GM18505 (cell line): ENCODE results near the gene PAQR4.

Experiments used
- ATAC-seq: cut with Tn5 transposase; IDR thresholded peaks from one replicate; pipeline ENCODE4 v1.9.1; 2021; ENCODE audit not compliant: unreplicated experiment
- POLR2A ChIP-seq: IDR thresholded peaks from 4 replicates; pipeline ENCODE4 v1.6.1; 2011; ENCODE audit warnings: borderline replicate concordance; ENCODE audit not compliant: insufficient read depth, insufficient read length; ENCODE audit errors: extremely low read depth

PAQR4 gene

GRCh38 chr16:2966043-2966807 lies 2.9 kb upstream of the PAQR4 start:
- ATAC-seq = no peak

DNA sequence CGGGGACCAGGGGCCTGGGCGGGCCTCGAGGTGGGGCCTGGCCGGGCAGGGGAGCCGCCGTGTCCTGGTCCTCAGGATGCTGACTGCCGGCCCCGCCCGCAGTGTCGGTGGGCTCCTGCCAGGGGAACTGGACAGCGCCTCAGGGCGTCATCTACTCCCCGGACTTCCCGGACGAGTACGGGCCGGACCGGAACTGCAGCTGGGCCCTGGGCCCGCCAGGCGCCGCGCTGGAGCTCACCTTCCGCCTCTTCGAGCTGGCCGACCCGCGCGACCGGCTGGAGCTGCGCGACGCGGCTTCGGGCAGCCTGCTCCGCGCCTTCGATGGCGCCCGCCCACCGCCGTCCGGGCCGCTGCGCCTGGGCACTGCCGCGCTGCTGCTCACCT lies 2.3 kb upstream of the PAQR4 start:
- no peak for ATAC-seq
- TF ChIP-seq POLR2A = no peak

More at GRCh38 chr16:2966043-2966807, 2.9 kb upstream of the PAQR4 start:
- TF ChIP-seq POLR2A = no peak

DNA sequence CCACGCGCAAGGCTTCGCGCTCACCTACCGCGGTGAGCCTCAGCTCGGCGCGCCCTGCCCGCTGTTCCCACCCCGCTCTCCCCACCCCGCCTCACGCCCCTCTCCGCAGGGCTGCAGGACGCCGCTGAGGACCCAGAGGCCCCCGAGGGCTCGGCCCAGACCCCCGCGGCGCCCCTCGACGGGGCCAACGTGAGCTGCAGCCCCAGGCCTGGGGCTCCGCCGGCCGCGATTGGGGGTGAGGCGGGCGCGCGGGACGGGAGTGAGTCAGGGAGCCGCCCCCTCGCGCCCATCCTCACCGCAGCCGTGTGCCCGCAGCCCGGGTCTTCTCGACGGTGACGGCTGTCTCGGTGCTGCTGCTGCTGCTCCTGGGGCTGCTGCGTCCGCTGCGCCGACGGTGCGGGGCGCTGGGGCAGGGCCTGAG lies 1.9 kb upstream of the PAQR4 start:
- ATAC-seq = no peak
- no peak for TF ChIP-seq POLR2A

GRCh38 chr16:2967721-2968161 lies 1.4 kb upstream of the PAQR4 start:
- TF ChIP-seq POLR2A = no peak
- ATAC-seq = no peak

DNA sequence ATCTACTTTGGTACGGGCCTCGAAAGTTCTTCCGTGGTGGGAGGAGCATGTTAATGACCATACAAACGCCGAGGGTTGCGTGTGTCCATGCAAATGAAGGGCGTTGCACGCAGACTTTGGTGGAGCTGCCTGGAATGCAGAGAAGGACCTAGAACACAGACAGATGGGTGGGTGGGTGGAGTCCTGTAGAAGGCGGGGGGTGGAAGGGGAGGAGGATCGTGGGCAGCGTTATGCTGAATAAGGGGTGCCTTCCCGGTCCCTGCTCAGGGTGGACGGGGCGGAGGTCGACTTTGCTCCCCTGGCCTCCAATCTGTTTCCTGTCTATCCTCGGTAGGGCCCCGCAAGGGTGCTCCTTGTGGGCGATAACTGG lies 795 bp upstream of the PAQR4 start:
- no peak for TF ChIP-seq POLR2A
- ATAC-seq = no peak

DNA sequence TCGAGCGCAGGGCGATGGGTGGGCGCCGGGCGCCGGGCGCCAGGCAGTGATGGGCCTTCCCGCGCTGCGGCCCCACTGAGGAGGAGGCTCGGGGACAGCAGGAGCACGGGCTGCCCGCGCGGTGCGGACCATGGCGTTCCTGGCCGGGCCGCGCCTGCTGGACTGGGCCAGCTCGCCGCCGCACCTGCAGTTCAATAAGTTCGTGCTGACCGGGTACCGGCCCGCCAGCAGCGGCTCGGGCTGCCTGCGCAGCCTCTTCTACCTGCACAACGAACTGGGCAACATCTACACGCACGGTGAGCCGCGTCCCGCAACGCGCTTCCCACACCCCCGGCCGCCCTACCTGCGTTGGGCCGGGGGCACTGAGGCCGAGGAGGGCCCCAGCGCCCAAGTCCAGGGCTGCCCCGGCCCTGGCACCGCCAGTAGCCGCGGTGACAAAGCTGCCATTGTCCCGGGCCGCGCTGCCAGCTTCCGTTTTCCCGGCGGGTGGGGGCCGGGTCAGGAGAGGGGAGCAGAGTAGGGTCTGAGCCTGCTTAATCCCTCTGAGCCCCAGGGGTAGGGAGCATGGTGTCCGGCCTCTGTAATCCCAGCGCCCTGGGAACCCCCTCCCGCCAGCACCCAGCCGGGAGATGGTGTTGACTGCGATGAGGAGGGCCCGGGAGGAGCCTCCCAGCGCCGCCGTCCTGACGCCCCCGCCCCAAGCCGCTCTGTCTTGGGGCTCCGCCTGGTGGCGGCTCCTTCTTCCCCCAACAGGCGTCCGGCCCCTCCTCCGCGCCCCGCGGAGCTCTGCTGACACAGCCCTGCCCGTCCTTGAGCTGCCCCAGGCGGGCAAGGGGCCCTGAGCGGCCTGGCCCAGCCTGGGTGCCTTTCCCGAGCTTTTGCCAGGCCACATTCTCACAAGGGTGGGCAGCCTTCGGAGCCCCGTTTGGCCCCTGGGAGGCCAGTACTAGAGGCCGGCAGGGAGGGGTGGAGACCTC lies 685 bp downstream of the PAQR4 start:
- peak; percentile 27 for ATAC-seq
- peak; percentile 57 for TF ChIP-seq POLR2A

DNA sequence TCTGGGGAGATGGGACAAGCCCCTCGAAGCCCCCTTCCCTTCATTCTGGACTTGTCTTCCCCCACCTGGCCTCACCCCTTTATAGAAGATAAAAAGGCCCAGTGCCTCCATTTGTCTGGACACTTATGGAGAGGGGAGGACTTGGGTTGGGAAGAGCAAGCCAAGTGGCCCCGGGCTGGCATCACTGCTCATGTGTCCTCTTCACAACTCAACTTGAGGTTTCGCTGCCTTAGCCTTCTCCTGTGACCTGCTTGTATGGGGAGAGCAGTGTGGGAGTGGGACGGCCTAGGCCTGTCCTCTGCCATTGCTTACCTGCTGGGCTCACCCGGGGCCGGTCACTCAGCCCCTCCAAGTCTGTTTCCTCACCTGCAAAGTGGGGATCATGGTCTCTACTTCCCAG lies 1.4 kb downstream of the PAQR4 start:
- no peak for TF ChIP-seq POLR2A
- ATAC-seq = no peak

GRCh38 chr16:2971134-2971984 lies 2.2 kb downstream of the PAQR4 start:
- peak; percentile 21 for TF ChIP-seq POLR2A
- no peak for ATAC-seq

GRCh38 chr16:2971985-2972784 lies 3.0 kb downstream of the PAQR4 start:
- TF ChIP-seq POLR2A = no peak
- ATAC-seq = no peak

GRCh38 chr16:2973093-2973492 lies 3.9 kb downstream of the PAQR4 start:
- TF ChIP-seq POLR2A = no peak
- ATAC-seq = no peak

DNA sequence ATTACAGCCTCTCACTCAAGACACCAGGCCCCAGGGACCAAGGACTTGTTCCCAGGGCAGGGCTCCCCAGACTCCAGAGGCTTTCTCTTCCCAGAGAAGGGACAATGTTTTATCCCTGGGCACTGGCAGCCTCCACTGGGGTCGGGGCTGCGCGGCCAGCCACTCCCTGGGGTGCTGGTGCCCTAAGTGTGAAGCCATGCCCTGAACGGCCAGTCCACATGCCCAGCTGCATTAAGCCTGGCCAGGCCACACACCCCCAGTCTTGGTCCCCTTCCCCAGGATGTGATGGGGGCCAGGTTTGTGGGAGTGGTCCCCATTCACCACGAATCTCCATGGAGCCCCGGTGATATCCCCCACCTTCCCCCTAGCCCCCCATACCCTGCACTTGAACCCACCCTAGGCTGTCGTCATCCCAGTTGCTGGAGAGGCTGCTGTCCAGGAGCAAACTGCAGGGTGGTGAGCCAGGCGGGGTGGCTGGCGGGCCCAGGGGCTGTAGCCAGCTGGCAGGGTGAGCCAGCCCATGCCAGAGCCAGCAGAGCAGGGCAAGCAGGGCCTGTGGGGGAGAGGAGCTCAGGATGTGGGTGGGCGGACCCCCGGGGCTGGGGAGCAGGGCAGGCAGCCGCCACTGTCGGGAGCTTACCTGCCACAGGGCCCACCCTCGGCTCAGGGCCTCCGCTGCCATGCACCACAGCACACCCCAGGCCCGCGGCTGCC lies 4.6 kb downstream of the PAQR4 start:
- no peak for ATAC-seq
- TF ChIP-seq POLR2A = no peak
